MCF 10A (cell line): ENCODE measurements around the gene RAI14. TPM values are rescaled to one million over a fixed set of nuclear protein-coding genes. Genes with fewer than 3 reads are reported as not detected.
"Not testable (repeated sequence)": the region's sequence is repeated elsewhere in the genome, so short reads cannot be mapped to it uniquely, and the experiment has no call there.

Experiments
- BruUV-seq: library from RNA; stranded (reverse); fragments of 400-500 nt; replicated peaks from 2 replicates; lab custom pipeline; 2021; lab: Mats Ljungman, UMichigan
- CTCF ChIA-PET: fragments of 300-600 bp; sonication (Branson Sonifier 250); formaldehyde crosslinking; extraction: SDS; loops from one replicate; lab custom pipeline; 2021; ENCODE audit warnings: antibody characterized with exemption, inconsistent platforms; lab: Yijun Ruan, JAX
- POLR2A ChIA-PET: fragments of 300-600, 350-650 bp; sonication (Branson Sonifier 250); formaldehyde crosslinking; extraction: SDS; loops from one replicate; lab custom pipeline; 2020; ENCODE audit warnings: antibody characterized with exemption, inconsistent platforms; lab: Yijun Ruan, JAX
- DNase-seq: peaks from one replicate; pipeline ENCODE4 v3.0.0-alpha.2; 2018; ENCODE audit not compliant: unreplicated experiment
- H3K27ac Mint-ChIP-seq: one replicate; pipeline ENCODE4 v1.8.0; 2022; ENCODE audit warnings: mild to moderate bottlenecking, low read depth, mixed read lengths; ENCODE audit not compliant: unreplicated experiment
- H3K27me3 Mint-ChIP-seq: one replicate; pipeline ENCODE4 v1.8.0; 2022; ENCODE audit warnings: mixed read lengths; ENCODE audit not compliant: insufficient read depth, unreplicated experiment
- H3K36me3 Mint-ChIP-seq: one replicate; pipeline ENCODE4 v1.8.0; 2022; ENCODE audit warnings: mild to moderate bottlenecking, moderate library complexity, mixed read lengths; ENCODE audit not compliant: insufficient read depth, unreplicated experiment
- H3K4me1 Mint-ChIP-seq: one replicate; pipeline ENCODE4 v1.8.0; 2022; ENCODE audit warnings: mixed read lengths; ENCODE audit not compliant: insufficient read depth, unreplicated experiment
- H3K4me3 Mint-ChIP-seq: one replicate; pipeline ENCODE4 v1.8.0; 2022; ENCODE audit warnings: mild to moderate bottlenecking, moderate library complexity, mixed read lengths; ENCODE audit not compliant: unreplicated experiment
- H3K9me3 Mint-ChIP-seq: one replicate; pipeline ENCODE4 v1.8.0; 2022; ENCODE audit warnings: mixed read lengths; ENCODE audit not compliant: unreplicated experiment
- CTCF ChIP-seq: fragments of 200-600 bp; IDR thresholded peaks from one replicate; pipeline ENCODE4 v1.8.0; 2022; ENCODE audit warnings: antibody characterized with exemption, mild to moderate bottlenecking; ENCODE audit not compliant: unreplicated experiment
- intact Hi-C: fragments of 100-400 bp; cut with micrococcal nuclease; formaldehyde crosslinking; loops from 2 replicates; pipeline ENCODE4 v1.14.1; 2022
- total RNA-seq: library from RNA; stranded (reverse); gene quantifications from 2 replicates; pipeline ENCODE4 v1.2.3, GENCODE V29; 2022

RAI14 gene
- total RNA-seq, 1 experiment from 2014 or later = 47.6 TPM

- TF ChIP-seq CTCF = no peak
- H3K9me3 Mint-ChIP-seq = no peaks in the 10 kb centered on the region
- BruUV-seq = no TSS peak
- DNase-seq = no peak
- POLR2A ChIA-PET = interaction anchor here (0.6 to 1.1 kb wide), 2 partner anchors 11 to 218 kb away, joined by 3 read pairs; no protein-coding TSS in a partner anchor
- intact Hi-C loops = no loop called here
- H3K27me3 Mint-ChIP-seq = no peaks in the 10 kb centered on the region
- CTCF ChIA-PET = interaction anchor here (1.0 kb wide), 1 partner anchor 148 kb away, joined by 3 read pairs; no protein-coding TSS in a partner anchor
- no peak overlapping the region for H3K27ac Mint-ChIP-seq
- H3K4me3 Mint-ChIP-seq = no peak overlapping the region
- H3K4me1 Mint-ChIP-seq = no peaks in the 10 kb centered on the region
- no peaks in the 10 kb centered on the region for H3K36me3 Mint-ChIP-seq
These were observed 93.3 kb downstream of the RAI14 start for GRCh38 chr5:34749431-34749873.

GRCh38 chr5:34750206-34750605 is 94.1 kb downstream of the RAI14 start:
- DNase-seq = no peak
- no peak for TF ChIP-seq CTCF
- H3K4me1 Mint-ChIP-seq = no peaks in the 10 kb centered on the region
- no peaks in the 10 kb centered on the region for H3K27me3 Mint-ChIP-seq
- no TSS peak for BruUV-seq
- H3K4me3 Mint-ChIP-seq = no peak overlapping the region
- ChIA-PET POLR2A (no interaction called here), CTCF (no interaction called here)
- no peak overlapping the region for H3K27ac Mint-ChIP-seq
- no peaks in the 10 kb centered on the region for H3K9me3 Mint-ChIP-seq
- H3K36me3 Mint-ChIP-seq = no peaks in the 10 kb centered on the region
- intact Hi-C loops = no loop called here

- Mint-ChIP-seq H3K4me1 (no peaks in the 10 kb centered on the region), H3K27ac (no peak overlapping the region), H3K27me3 (no peaks in the 10 kb centered on the region), H3K9me3 (no peaks in the 10 kb centered on the region), H3K36me3 (no peaks in the 10 kb centered on the region), H3K4me3 (no peak overlapping the region)
- TF ChIP-seq CTCF = no peak
- intact Hi-C loops = no loop called here
- POLR2A ChIA-PET = interaction anchor here (0.5 kb wide), 1 partner anchor 251 kb away, joined by 3 read pairs; no protein-coding TSS in a partner anchor
- DNase-seq = no peak
- no TSS peak for BruUV-seq
- CTCF ChIA-PET = interaction anchor here (0.6 kb wide), 1 partner anchor 21 kb away, joined by 3 read pairs; no protein-coding TSS in a partner anchor
These were observed 95.9 kb downstream of the RAI14 start for GRCh38 chr5:34751807-34752736.

- intact Hi-C loops, H3K4me1 Mint-ChIP-seq, H3K4me3 Mint-ChIP-seq, H3K36me3 Mint-ChIP-seq, CTCF ChIA-PET, POLR2A ChIA-PET, H3K27me3 Mint-ChIP-seq, H3K9me3 Mint-ChIP-seq, BruUV-seq, H3K27ac Mint-ChIP-seq, DNase-seq: not testable (repeated sequence)
These were observed 97.1 kb downstream of the RAI14 start for GRCh38 chr5:34753236-34753635.
